Uterus (tissue), 2 donors: ENCODE data around the gene COL18A1.

Source experiments
- CTCF ChIP-seq, 4 experiments: fragments of 200-600 bp in 2 of 4; fragments of 450-650 bp in 2 of 4; sonication (generic) in 2 of 4; IDR thresholded peaks; one replicate each; pipeline ENCODE4 v1.5.1; 2016 to 2019; ENCODE audit warnings: antibody characterized with exemption in 4 of 4, mild to moderate bottlenecking in 2 of 4, moderate library complexity in 1 of 4
- POLR2A ChIP-seq, 2 donors: fragments of 450-650 bp; IDR thresholded peaks; one replicate each; pipeline ENCODE4 v1.6.1; 2016; ENCODE audit warnings: antibody characterized with exemption in 2 of 2, mild to moderate bottlenecking in 1 of 2, moderate library complexity in 1 of 2

GRCh38 chr21:45418301-45419071 is 13.5 kb downstream of the COL18A1 start:
- TF ChIP-seq POLR2A (IDR thresholded peaks at IDR 0.05) (no peak), CTCF (IDR thresholded peaks at IDR 0.05) (no peak)
